H1 (cell line): ENCODE results near the gene DEUP1. TPM values are rescaled to one million over a fixed set of nuclear protein-coding genes. Genes with fewer than 3 reads are reported as not detected.

ENCODE experiments used
- CTCF ChIA-PET: fragments of 300-600 bp; sonication (Branson Sonifier 250); formaldehyde crosslinking; loops from one replicate; lab custom pipeline; 2021; ENCODE audit not compliant: partially characterized antibody; lab: Charles Lee
- POLR2A ChIA-PET: fragments of 300-600 bp; sonication (Branson Sonifier 250); formaldehyde crosslinking; loops from one replicate; lab custom pipeline; 2021; ENCODE audit warnings: inconsistent platforms; ENCODE audit not compliant: partially characterized antibody; lab: Charles Lee
- DNase-seq, 2 experiments: peaks; one replicate each; pipeline versions ENCODE4 v3.0.0 to v3.0.0-alpha.2; 2010 to 2022; ENCODE audit warnings: low spot score in 2 of 2, low read depth in 1 of 2, mixed read lengths in 1 of 2
- FAIRE-seq: peaks from 2 replicates; lab custom pipeline; 2011; peaks lifted over from hg19 to GRCh38; lab: Jason Lieb, UNC
- H2AFZ ChIP-seq: 2 replicates; pipeline ENCODE4 v1.8.1; 2012; ENCODE audit warnings: low read length, inconsistent platforms
- H2AK5ac ChIP-seq: 2 replicates; pipeline ENCODE4 v1.6.1; 2013; ENCODE audit warnings: low read depth, low read length
- H2BK120ac ChIP-seq: replicated peaks from 2 replicates; pipeline ENCODE3; 2013; ENCODE audit warnings: low read depth, low read length, inconsistent platforms
- H2BK12ac ChIP-seq: 2 replicates; pipeline ENCODE4 v1.6.1; 2013; ENCODE audit warnings: low read depth, low read length
- H2BK15ac ChIP-seq: 2 replicates; pipeline ENCODE4 v1.6.1; 2013; ENCODE audit warnings: low read length
- H2BK20ac ChIP-seq: 2 replicates; pipeline ENCODE4 v1.6.1; 2013; ENCODE audit warnings: low read length
- H2BK5ac ChIP-seq: 2 replicates; pipeline ENCODE4 v1.6.1; 2013; ENCODE audit warnings: low read depth, low read length
- H3K14ac ChIP-seq: 2 replicates; pipeline ENCODE4 v1.6.1; 2013; ENCODE audit warnings: inconsistent platforms; ENCODE audit not compliant: insufficient read length
- H3K18ac ChIP-seq: 2 replicates; pipeline ENCODE4 v1.6.1; 2013; ENCODE audit warnings: low read length; ENCODE audit errors: extremely low read depth
- H3K23ac ChIP-seq: 2 replicates; pipeline ENCODE4 v1.6.1; 2013; ENCODE audit warnings: inconsistent platforms; ENCODE audit not compliant: insufficient read length
- H3K23me2 ChIP-seq: 2 replicates; pipeline ENCODE4 v1.6.1; 2013; ENCODE audit warnings: low read depth, low read length
- H3K27ac ChIP-seq: 2 replicates; pipeline ENCODE4 v1.6.1; 2011; ENCODE audit warnings: low read depth, low read length, inconsistent platforms
- H3K27me3 ChIP-seq, 4 experiments: replicated peaks in 1 of 4; 1 replicate in 1 of 4; 2 replicates in 3 of 4; pipeline versions ENCODE4 v1.6.1 to v1.8.1; 2011 to 2013; ENCODE audit warnings: low read length in 3 of 4, mild to moderate bottlenecking in 3 of 4, inconsistent platforms in 2 of 4, mixed read lengths in 2 of 4, moderate library complexity in 1 of 4; ENCODE audit not compliant: control insufficient read depth in 3 of 4, insufficient read depth in 3 of 4; ENCODE audit errors: extremely low read depth in 1 of 4
- H3K36me3 ChIP-seq, 4 experiments: 2 replicates each; pipeline versions ENCODE4 v1.6.1 to v1.8.1; 2011 to 2013; ENCODE audit warnings: mild to moderate bottlenecking in 4 of 4, low read length in 3 of 4, moderate library complexity in 2 of 4, control low read depth in 1 of 4, inconsistent platforms in 1 of 4; ENCODE audit not compliant: insufficient read depth in 4 of 4, control insufficient read depth in 2 of 4
- H3K4ac ChIP-seq: replicated peaks from 2 replicates; pipeline ENCODE3; 2013; ENCODE audit warnings: low read length, low read depth, mixed read lengths, inconsistent platforms; ENCODE audit not compliant: insufficient read length
- H3K4me1 ChIP-seq, 4 experiments: replicated peaks in 1 of 4; 1 replicate in 1 of 4; 2 replicates in 3 of 4; pipeline versions ENCODE4 v1.6.1 to v1.8.1; 2011 to 2013; ENCODE audit warnings: low read length in 3 of 4, inconsistent platforms in 2 of 4, mixed read lengths in 1 of 4; ENCODE audit not compliant: insufficient read depth in 4 of 4, control insufficient read depth in 3 of 4
- H3K4me2 ChIP-seq, 2 experiments: 2 replicates each; pipeline versions ENCODE4 v1.6.1 to v1.8.1; 2011 to 2013; ENCODE audit warnings: low read depth in 2 of 2, low read length in 2 of 2, control low read depth in 1 of 2, inconsistent platforms in 1 of 2, mild to moderate bottlenecking in 1 of 2; ENCODE audit not compliant: insufficient read depth in 1 of 2
- H3K4me3 ChIP-seq, 4 experiments: fragments of 200-600, 300-600 bp in 1 of 4; sonication (generic), shearing (Covaris generic), sonication (Bioruptor Twin) in 1 of 4; 2 replicates each; pipeline versions ENCODE4 v1.5.1 to v1.8.1; 2011 to 2016; ENCODE audit warnings: low read length in 4 of 4, low read depth in 3 of 4, control low read depth in 2 of 4, inconsistent platforms in 2 of 4, mild to moderate bottlenecking in 2 of 4, mixed read lengths in 1 of 4, moderate library complexity in 1 of 4; ENCODE audit not compliant: insufficient read depth in 2 of 4; ENCODE audit errors: extremely low read depth in 1 of 4
- H3K56ac ChIP-seq: replicated peaks from 2 replicates; pipeline ENCODE3; 2013; ENCODE audit warnings: low read depth, mild to moderate bottlenecking, mixed read lengths, low read length, inconsistent platforms; ENCODE audit not compliant: insufficient read length
- H3K79me1 ChIP-seq: 2 replicates; pipeline ENCODE4 v1.6.1; 2013; ENCODE audit warnings: low read depth, low read length, control low read depth
- H3K79me2 ChIP-seq, 2 experiments: 2 replicates each; pipeline versions ENCODE4 v1.6.1 to v1.8.1; 2012 to 2013; ENCODE audit warnings: low read length in 2 of 2, mild to moderate bottlenecking in 2 of 2, inconsistent platforms in 1 of 2; ENCODE audit not compliant: insufficient read depth in 2 of 2, control insufficient read depth in 1 of 2
- H3K9ac ChIP-seq, 4 experiments: replicated peaks in 1 of 4; 1 replicate in 1 of 4; 2 replicates in 3 of 4; pipeline versions ENCODE4 v1.6.1 to v1.8.1; 2011 to 2013; ENCODE audit warnings: low read depth in 3 of 4, low read length in 3 of 4, control low read depth in 2 of 4, mild to moderate bottlenecking in 2 of 4, moderate library complexity in 2 of 4, inconsistent platforms in 1 of 4; ENCODE audit errors: extremely low read depth in 1 of 4
- H3K9me3 ChIP-seq, 2 experiments: 2 replicates each; pipeline versions ENCODE4 v1.6.1 to v1.8.1; 2012 to 2013; ENCODE audit warnings: mild to moderate bottlenecking in 2 of 2, moderate library complexity in 2 of 2, control low read depth in 1 of 2, inconsistent platforms in 1 of 2, low read depth in 1 of 2, low read length in 1 of 2, mixed read lengths in 1 of 2; ENCODE audit not compliant: insufficient read depth in 2 of 2
- H4K20me1 ChIP-seq, 2 experiments: replicated peaks in 1 of 2; 2 replicates each; pipeline versions ENCODE3 to v1.8.1; 2011 to 2013; ENCODE audit warnings: inconsistent platforms in 2 of 2, low read length in 2 of 2, mild to moderate bottlenecking in 1 of 2; ENCODE audit not compliant: insufficient read depth in 2 of 2, control insufficient read depth in 1 of 2
- H4K5ac ChIP-seq: 2 replicates; pipeline ENCODE4 v1.6.1; 2013; ENCODE audit warnings: low read length, low read depth, mixed read lengths, inconsistent platforms; ENCODE audit not compliant: insufficient read length
- H4K8ac ChIP-seq: 2 replicates; pipeline ENCODE4 v1.8.0; 2013; ENCODE audit warnings: mild to moderate bottlenecking, moderate library complexity, low read length, inconsistent platforms; ENCODE audit not compliant: insufficient read depth; ENCODE audit errors: extremely low read depth
- H4K91ac ChIP-seq: replicated peaks from 2 replicates; pipeline ENCODE3; 2013; ENCODE audit warnings: low read length, mixed read lengths, inconsistent platforms; ENCODE audit not compliant: insufficient read length
- WGBS, 2 experiments: shearing (Covaris generic) in 1 of 2; methylation state at CpG; one replicate each; pipeline versions ENCODE4 v1.1.6 to v1.1.7; 2013 to 2015; ENCODE audit warnings: low lambda C conversion rate in 2 of 2, mixed read lengths in 2 of 2, inconsistent platforms in 1 of 2, low coverage in 1 of 2, missing lambda C conversion rate in 1 of 2; ENCODE audit not compliant: insufficient replicate concordance in 2 of 2, insufficient coverage in 1 of 2, insufficient read length in 1 of 2; ENCODE audit errors: extremely low coverage in 1 of 2, missing lambda C conversion rate in 1 of 2; 5-methylcytosine and 5-hydroxymethylcytosine counted together
- polyA plus RNA-seq, 7 experiments: library from polyadenylated mRNA; depleted of rRNA in 3 of 7; stranded (reverse) in 5 of 7; unstranded in 2 of 7; fragments of >200 nt in 5 of 7; fragments of 200-250 nt in 2 of 7; gene quantifications; 1 replicate in 5 of 7; 2 replicates in 1 of 7; 4 replicates in 1 of 7; pipeline versions ENCODE4 v1.2.1 to v1.2.3, GENCODE V29; 2011 to 2013; ENCODE audit warnings: missing spikeins in 2 of 7, mixed read lengths in 2 of 7
- total RNA-seq: library from RNA; stranded (reverse); fragmentation: NEBNext Ultra II Directional; extraction: Animal tissue kit (Norgen Biotek cat#: 25700); gene quantifications from 2 replicates; pipeline ENCODE4 v1.2.1, GENCODE V29; 2021

DEUP1 gene
- total and polyA plus RNA-seq, 2 of the 8 experiments (the other 6 are each of a cell fraction or from before 2014, with no cell fraction given): 0.45 TPM; not detected in 1

DNA sequence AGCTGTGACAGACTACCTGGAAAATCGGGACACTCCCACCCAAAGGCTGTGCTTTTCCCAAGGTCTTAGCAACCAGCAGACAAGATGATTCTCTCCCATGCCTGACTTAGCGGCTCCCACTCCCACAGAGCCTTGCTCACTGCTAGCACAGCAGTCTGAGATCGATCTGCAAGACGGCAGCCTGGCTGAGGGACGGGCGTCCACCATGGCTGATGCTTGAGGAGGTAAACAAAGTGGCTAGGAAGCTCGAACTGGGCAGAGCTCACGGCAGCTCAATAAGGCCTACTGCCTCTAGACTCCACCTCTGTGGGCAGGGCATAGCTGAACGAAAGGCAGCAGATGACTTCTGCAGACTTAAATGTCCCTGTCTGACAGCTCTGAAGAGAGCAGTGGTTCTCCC is 127.7 kb downstream of the DEUP1 start:
- no peak overlapping the region for H3K27ac ChIP-seq
- H2BK20ac ChIP-seq: no peak overlapping the region
- H3K23me2 ChIP-seq: no peaks in the 10 kb centered on the region
- DNase-seq: no peak
- no peak overlapping the region for H3K4me3 ChIP-seq
- H2BK120ac ChIP-seq: no peak overlapping the region
- WGBS, 2 experiments: 90% methylated on average over 9 of the region's 9 CpGs; no CpG with 5 or more reads in 1 of the 2 experiments
- H2BK5ac ChIP-seq: no peak overlapping the region
- ChIA-PET POLR2A (no interaction called here), CTCF (interaction anchor here (0.6 to 1.9 kb wide), 2 partner anchors 20 to 84 kb away, joined by 3 read pairs; no protein-coding TSS in a partner anchor)
- no peak overlapping the region for H3K14ac ChIP-seq
- H3K23ac ChIP-seq: no peak overlapping the region
- no peaks in the 10 kb centered on the region for H3K79me2 ChIP-seq
- H3K36me3 ChIP-seq: no peaks in the 10 kb centered on the region
- no peak overlapping the region for H2BK12ac ChIP-seq
- H4K91ac ChIP-seq: no peak overlapping the region
- H4K8ac ChIP-seq: no peak overlapping the region
- FAIRE-seq: no peak
- H3K79me1 ChIP-seq: no peaks in the 10 kb centered on the region
- H3K4me1 ChIP-seq: no peaks in the 10 kb centered on the region
- H2BK15ac ChIP-seq: no peak overlapping the region
- no peak overlapping the region for H3K56ac ChIP-seq
- no peaks in the 10 kb centered on the region for H4K20me1 ChIP-seq
- H4K5ac ChIP-seq: no peak overlapping the region
- H3K4ac ChIP-seq: no peak overlapping the region
- peaks cover 0 to 3% of the 10 kb centered on the region in 2 experiments; a peak in 1 of 4 replicates for H3K9me3 ChIP-seq
- no peak overlapping the region for H3K18ac ChIP-seq
- no peaks in the 10 kb centered on the region for H3K27me3 ChIP-seq
- no peak overlapping the region for H2AK5ac ChIP-seq
- no peak overlapping the region for H3K9ac ChIP-seq
- H3K4me2 ChIP-seq: no peak overlapping the region
- H2AFZ ChIP-seq: no peak overlapping the region
